ENCODE results near the gene ZNF22.

ZNF22 gene

DNA sequence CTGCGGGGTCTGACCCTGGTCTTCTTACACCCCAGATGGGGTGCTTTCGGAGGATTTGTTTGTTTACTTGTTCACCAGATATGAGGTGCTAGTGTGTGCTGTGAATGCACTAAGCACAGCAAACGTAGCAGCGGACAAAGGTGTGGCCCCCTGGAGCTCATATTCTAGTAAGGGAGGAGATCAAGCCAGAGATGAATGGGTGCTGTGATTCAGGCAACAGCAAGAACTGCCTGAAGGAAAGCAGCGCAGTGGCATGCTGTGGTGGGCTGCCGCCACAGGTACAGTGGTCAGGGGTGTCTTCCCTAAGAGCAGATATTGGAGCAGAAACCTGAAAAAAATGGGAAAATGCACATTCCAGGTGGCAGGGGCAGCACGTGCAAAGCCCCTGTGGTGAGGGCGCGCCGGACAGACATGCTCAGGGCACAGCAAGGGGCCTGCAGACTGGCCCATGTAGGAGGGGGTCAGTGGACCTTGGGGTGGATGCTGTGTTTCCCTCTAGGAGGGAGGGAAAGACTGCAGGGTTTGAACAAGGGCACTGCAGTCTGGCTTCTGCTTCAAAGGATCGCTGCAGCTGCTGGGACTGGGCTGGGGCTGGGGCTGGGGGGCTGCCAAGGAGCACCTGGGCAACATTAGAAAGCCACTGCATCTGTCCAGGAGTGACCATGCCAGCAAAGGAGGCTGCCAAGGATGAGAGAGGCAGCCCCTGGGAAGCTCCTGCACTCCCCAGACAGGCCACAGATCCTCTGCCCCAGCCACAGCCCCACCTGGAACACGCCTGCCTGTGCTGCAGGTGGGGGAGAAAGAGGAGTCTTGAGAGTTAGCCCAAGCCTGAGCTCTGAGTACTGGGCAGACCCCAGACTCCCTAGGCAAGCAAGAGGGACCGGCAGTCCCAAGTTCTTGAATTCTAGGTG lies 21.2 kb upstream of the ZNF22 start:
- H3K4me1 Mint-ChIP-seq = no peaks in the 10 kb centered on the region
- no peak for DNase-seq (ENCODE audit: low spot score in 2 of 2)
- no peaks in the 10 kb centered on the region for H3K9me3 Mint-ChIP-seq
- no peak overlapping the region for H3K4me3 Mint-ChIP-seq
- H3K36me3 Mint-ChIP-seq = no peaks in the 10 kb centered on the region
- ATAC-seq = no peak
- H3K27ac Mint-ChIP-seq = no peak overlapping the region

DNA sequence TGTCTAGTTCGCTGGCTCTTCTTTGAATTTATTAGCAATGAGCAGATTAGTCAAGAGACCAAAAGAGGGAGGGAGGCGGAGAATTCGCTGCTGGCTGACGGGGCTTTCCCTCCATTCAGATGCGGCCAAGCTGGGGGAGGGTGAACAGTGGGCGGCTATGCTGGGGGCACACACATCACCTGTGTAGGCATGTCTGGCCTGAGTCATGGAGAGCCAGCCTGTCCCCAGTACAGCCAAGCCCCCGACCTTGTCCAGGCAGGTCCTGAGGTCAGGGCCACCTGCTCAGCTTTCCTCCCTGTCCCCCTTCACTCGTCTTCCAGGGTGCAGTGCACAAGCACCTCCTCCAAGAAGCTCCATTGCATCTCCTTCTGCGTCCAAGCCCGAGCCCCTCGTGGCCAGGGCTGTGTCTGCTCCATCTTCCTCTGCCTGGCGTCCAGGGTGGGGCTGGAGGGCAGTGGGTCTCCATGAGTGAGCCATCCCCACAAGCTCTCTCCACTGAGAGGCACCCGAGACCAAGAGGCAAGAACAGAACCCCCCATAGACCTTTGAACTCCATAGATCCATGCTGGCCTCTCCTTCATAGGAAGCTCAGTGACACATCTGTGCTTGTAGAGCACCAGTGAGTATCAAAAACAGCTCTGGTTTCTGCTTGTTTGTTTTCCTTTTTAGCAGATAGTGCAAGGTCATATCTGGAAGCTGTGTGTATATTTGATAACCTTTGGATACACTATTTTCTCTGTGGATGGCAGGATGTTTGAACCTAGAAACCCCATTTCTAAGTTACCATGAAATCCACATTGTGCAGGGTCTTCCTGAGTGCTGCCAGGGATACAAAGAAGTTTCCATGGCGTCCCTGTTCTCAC lies 20.2 kb upstream of the ZNF22 start:
- DNase-seq (ENCODE audit: low spot score in 2 of 2) = no peak
- ATAC-seq = no peak
- H3K27ac Mint-ChIP-seq = no peak overlapping the region
- no peaks in the 10 kb centered on the region for H3K36me3 Mint-ChIP-seq
- no peak overlapping the region for H3K4me3 Mint-ChIP-seq
- no peaks in the 10 kb centered on the region for H3K9me3 Mint-ChIP-seq
- no peaks in the 10 kb centered on the region for H3K4me1 Mint-ChIP-seq

DNA sequence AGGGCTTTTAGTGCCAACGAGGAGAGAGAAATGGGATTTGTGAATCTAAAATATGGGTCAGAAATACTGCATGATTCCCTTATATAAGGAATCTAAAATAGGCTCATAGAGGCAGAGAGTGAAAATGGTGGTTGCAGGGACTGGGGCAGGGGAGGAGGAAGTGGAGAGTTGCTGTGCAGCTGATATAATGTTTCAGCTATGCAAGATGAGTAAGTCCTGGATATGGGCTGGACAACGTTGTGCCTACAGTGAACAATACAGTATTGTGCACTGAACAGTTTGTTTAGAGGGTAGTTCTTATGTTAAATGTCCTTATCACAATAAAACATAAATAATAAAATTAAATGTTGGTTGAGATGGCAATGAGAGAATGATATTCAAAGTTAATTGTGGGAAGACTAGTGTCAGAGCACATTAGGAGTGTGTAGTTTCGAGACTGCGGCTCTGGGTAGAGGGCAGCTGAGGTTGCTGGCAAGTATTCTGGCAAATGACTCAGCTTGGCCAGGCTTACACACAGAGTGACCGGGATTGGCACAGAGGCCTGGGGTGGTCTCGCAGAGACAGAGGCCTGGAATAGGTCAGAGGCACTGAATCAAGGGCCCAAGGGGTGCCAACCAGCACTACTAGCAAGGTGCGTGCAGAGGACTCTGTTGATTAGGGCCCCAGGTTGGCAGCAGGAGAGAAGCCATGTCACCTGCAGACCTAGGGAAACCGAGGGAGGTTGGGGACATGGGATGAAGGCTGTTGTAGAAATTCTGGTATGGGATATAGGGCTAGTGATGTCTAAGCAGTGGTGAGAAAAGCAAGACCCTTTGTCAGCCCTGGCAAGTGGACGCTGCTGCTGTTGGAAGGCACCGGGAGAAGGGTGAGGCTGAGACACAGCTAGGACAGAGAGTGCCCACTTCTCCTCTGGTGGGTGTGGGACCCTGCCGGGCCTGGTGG lies 19.3 kb upstream of the ZNF22 start:
- DNase-seq (ENCODE audit: low spot score in 2 of 2) (no peak), ATAC-seq (no peak)
- no peaks in the 10 kb centered on the region for H3K36me3 Mint-ChIP-seq
- H3K27ac Mint-ChIP-seq = no peak overlapping the region
- H3K4me3 Mint-ChIP-seq = no peak overlapping the region
- no peaks in the 10 kb centered on the region for H3K9me3 Mint-ChIP-seq
- no peaks in the 10 kb centered on the region for H3K4me1 Mint-ChIP-seq

DNA sequence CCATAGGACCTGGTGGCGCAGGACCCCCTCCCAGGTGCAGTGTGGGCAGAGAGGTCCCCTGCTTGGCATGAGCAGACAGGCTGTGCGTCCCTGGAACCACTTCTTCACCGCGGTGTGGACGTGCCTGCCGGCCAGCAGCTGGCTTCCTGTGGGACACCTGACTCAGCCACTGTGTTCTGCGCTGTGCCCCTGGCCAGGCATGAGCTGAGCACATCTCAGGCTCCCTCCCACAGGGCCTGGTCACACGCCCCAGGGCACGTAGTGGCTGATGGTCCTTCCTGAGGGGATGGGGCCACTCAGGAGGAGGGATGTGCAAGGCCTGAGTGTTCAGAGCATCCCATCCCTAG lies 18.6 kb upstream of the ZNF22 start:
- Mint-ChIP-seq H3K36me3 (peaks cover 1% of the 10 kb centered on the region), H3K27ac (no peak overlapping the region), H3K4me1 (no peaks in the 10 kb centered on the region), H3K9me3 (no peaks in the 10 kb centered on the region), H3K4me3 (no peak overlapping the region)
- no peak for DNase-seq (ENCODE audit: low spot score in 2 of 2)
- peak; percentile 14 for ATAC-seq

DNA sequence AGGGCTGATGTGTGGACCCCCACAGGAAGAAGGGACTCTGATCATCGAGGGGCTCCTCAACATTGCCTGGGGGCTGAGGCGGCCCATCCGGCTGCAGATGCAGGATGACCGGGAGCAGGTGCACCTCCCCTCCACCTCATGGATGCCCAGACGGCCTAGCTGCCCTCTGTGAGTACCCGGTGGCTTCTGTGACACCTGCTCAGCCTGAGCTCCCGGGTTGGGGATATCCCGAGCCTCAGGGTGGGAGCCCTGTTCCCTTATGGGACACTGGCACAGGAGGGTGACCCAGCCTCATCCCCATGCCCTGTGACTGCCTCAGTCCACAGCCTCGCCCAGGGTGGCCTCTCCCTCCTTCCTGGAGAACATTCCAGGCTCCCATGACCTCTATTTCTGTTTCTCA lies 18.2 kb upstream of the ZNF22 start:
- Mint-ChIP-seq H3K4me3 (no peak overlapping the region), H3K9me3 (no peaks in the 10 kb centered on the region), H3K27ac (no peak overlapping the region), H3K36me3 (peaks cover 5% of the 10 kb centered on the region), H3K4me1 (no peaks in the 10 kb centered on the region)
- ATAC-seq (no peak), DNase-seq (ENCODE audit: low spot score in 2 of 2) (no peak)

DNA sequence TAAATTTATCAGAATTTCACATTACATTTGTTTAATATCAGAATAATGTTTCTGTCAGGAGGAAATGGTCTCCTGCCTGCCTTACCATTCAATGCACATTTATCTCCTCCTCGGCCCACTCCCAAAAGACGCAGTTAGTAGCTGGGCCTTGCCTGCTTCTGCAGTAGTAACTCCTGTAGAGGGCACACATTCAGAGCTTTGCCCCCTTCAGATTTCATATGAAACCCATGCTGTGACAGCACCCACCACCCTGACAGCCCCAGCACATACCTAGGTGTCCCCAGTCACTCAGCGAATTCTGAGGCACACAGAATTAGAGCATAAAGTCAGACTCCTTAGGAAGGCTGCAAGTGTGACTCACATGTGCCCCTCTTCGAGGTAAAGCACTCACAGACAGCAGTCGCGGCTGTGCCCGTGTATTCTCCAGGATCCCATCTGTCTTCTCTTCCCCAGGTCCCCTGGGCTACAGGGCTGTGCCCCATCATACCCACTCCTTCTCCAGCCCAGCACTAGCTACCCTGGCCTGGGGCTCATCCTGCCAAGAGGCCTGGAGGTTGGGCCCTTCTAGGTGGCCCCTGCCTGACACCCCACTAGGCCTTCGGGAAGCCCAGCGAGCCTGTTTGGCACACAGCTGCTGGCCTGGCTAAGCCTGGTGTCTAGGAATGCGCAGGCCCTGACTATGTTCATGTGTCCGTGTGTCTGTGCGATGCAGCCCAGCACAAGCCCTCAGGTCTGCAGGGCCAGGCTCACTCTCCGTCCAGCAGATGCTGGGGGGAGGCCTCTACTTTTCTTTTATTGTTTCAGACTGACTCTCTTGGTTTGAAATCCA lies 17.4 kb upstream of the ZNF22 start:
- ATAC-seq = no peak
- Mint-ChIP-seq H3K4me3 (no peak overlapping the region), H3K4me1 (no peaks in the 10 kb centered on the region), H3K36me3 (peaks cover 5% of the 10 kb centered on the region), H3K27ac (no peak overlapping the region), H3K9me3 (no peaks in the 10 kb centered on the region)
- no peak for DNase-seq (ENCODE audit: low spot score in 2 of 2)

DNA sequence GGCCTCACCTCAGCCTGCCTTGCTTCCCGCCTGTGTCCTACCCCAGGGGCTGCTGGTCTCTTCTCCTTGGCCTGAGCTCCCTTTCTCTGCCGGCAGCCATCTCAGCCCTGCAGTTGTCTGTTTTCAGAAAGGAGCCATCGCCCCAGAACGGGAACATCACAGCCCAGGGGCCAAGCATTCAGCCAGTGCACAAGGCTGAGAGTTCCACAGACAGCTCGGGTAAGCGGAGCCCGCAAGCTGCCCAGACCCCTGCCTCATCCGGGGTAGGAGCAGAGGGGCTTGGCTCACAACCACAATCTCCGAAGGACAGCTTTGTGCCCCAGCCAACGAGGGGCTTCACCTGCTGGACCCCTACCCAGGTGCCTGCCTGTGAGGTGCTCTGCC lies 16.8 kb upstream of the ZNF22 start:
- ATAC-seq = no peak
- Mint-ChIP-seq H3K36me3 (peaks cover 5% of the 10 kb centered on the region), H3K4me1 (no peaks in the 10 kb centered on the region), H3K27ac (no peak overlapping the region), H3K4me3 (no peak overlapping the region), H3K9me3 (no peaks in the 10 kb centered on the region)
- DNase-seq (ENCODE audit: low spot score in 2 of 2) = no peak

DNA sequence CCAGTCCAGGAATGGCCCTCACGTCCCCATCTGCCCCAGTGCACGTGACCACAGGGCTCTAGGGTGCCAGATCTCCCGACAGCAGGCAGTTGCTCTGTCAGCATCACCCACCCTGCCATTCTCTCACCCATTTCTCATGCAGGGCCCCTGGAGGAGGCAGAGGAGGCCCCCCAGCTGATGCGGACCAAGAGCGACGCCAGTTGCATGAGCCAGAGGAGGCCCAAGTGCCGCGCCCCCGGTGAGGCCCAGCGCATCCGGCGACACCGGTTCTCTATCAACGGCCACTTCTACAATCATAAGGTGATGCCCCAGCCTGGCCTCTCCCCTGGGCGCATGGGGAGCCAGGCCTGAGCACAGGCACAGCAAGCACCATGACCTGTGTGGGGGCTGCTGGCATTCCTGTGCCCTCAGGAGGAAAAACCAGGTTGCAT lies 16.0 kb upstream of the ZNF22 start:
- no peaks in the 10 kb centered on the region for H3K9me3 Mint-ChIP-seq
- no peak overlapping the region for H3K4me3 Mint-ChIP-seq
- DNase-seq (ENCODE audit: low spot score in 2 of 2) (no peak), ATAC-seq (no peak)
- peaks cover 5% of the 10 kb centered on the region for H3K36me3 Mint-ChIP-seq
- no peak overlapping the region for H3K27ac Mint-ChIP-seq
- no peaks in the 10 kb centered on the region for H3K4me1 Mint-ChIP-seq

DNA sequence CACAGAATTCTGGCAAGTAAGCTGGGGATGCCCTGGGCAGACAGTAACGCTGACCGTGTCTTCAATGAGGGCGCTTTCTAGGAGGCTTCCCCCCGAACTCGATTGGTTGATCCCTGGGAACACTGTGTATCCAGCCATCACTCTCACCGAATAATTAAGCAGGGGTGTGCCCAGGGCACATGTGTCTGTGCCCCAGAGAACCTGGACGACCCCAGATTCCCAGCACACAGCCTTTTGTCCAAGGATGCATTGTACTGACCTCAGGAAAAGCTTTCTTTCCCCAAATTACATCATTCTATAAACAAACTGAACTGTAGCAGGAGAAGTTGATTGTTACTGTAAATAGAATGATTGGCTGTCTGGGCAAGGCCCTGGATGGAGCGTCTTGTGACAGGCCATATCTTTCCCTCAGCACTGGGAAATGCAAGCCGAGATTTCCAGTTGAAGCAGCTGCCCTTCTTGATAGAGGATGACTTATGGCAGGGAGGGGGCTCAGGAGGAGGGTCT lies 15.5 kb upstream of the ZNF22 start:
- no peak overlapping the region for H3K27ac Mint-ChIP-seq
- no peaks in the 10 kb centered on the region for H3K9me3 Mint-ChIP-seq
- DNase-seq (ENCODE audit: low spot score in 2 of 2) (no peak), ATAC-seq (no peak)
- no peak overlapping the region for H3K4me3 Mint-ChIP-seq
- peaks cover 5% of the 10 kb centered on the region for H3K36me3 Mint-ChIP-seq
- no peaks in the 10 kb centered on the region for H3K4me1 Mint-ChIP-seq

DNA sequence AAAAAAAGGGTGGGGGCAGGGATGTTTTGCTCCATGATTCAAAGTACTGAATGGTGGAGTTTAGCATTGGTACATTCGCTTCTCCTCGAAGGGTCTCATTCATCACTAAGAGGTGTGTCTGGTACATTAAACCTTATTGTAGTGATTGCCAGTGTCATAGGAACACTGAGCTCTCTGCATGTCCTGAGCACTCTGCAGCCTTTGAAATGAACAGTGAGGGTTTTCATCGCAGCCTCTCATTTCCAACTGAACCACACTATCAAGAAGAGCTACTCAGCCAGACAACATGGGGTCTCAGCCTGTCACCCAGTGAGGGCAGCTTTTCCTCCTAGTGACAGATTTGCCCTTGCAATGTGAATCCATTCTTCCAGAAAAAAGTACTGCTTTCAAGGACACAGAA lies 14.5 kb upstream of the ZNF22 start:
- no peaks in the 10 kb centered on the region for H3K4me1 Mint-ChIP-seq
- H3K27ac Mint-ChIP-seq = no peak overlapping the region
- no peak for ATAC-seq
- H3K4me3 Mint-ChIP-seq = no peak overlapping the region
- peaks cover 5% of the 10 kb centered on the region for H3K36me3 Mint-ChIP-seq
- no peaks in the 10 kb centered on the region for H3K9me3 Mint-ChIP-seq
- DNase-seq (ENCODE audit: low spot score in 2 of 2) = no peak

DNA sequence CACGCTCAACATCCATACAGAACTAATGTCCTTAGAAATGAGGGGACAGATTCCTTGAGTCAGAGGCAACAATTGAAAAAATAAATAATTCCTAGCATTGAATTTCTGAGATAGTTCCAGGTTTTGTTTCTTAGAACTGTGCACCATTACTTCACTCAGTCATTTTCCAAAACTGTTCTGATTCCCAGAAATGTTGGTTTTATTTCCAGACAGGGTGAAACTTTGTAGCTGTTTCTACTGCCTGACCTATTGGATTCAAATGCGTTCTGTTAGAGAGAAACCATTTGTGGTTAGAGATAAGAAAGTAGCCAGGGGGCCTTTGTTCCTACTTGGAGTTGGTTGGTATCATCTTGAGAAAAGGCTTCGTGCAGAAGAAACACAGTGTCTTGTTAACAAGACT lies 14.1 kb upstream of the ZNF22 start:
- H3K9me3 Mint-ChIP-seq = no peaks in the 10 kb centered on the region
- H3K4me3 Mint-ChIP-seq = no peak overlapping the region
- peaks cover 5% of the 10 kb centered on the region for H3K36me3 Mint-ChIP-seq
- H3K4me1 Mint-ChIP-seq = no peaks in the 10 kb centered on the region
- ATAC-seq (no peak), DNase-seq (ENCODE audit: low spot score in 2 of 2) (no peak)
- no peak overlapping the region for H3K27ac Mint-ChIP-seq

DNA sequence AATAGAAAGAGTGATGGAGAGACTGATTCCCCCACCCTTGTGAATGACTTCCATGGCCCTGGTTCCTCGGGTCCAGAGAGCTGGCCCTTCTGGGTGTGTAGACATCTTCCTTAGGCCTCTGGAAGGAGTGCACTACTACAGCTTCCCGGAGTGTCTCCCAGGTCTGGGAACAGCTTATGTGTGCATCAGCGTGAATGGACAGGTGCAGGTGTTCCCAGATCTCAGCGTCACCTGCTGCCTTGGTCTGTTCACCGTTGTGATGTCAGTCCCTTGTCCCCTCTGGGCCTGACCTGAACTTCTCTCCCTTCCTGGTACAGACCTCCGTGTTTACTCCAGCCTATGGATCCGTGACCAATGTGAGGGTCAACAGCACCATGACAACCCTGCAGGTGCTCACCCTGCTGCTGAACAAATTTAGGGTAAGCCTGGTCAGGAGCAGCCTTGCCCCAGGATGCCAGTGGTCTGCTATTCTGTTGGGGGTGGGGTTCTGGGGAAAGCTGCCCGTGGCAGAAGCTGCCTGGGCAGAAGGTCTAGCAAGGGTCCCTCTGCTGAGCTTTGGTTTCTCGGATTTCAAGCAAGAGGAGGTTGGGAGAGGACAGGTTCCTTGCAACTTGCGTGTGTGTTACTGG lies 11.7 kb upstream of the ZNF22 start:
- no peaks in the 10 kb centered on the region for H3K4me1 Mint-ChIP-seq
- H3K9me3 Mint-ChIP-seq = no peaks in the 10 kb centered on the region
- no peak for DNase-seq (ENCODE audit: low spot score in 2 of 2)
- peaks cover 5% of the 10 kb centered on the region for H3K36me3 Mint-ChIP-seq
- H3K27ac Mint-ChIP-seq = no peak overlapping the region
- no peak overlapping the region for H3K4me3 Mint-ChIP-seq
- ATAC-seq = no peak

DNA sequence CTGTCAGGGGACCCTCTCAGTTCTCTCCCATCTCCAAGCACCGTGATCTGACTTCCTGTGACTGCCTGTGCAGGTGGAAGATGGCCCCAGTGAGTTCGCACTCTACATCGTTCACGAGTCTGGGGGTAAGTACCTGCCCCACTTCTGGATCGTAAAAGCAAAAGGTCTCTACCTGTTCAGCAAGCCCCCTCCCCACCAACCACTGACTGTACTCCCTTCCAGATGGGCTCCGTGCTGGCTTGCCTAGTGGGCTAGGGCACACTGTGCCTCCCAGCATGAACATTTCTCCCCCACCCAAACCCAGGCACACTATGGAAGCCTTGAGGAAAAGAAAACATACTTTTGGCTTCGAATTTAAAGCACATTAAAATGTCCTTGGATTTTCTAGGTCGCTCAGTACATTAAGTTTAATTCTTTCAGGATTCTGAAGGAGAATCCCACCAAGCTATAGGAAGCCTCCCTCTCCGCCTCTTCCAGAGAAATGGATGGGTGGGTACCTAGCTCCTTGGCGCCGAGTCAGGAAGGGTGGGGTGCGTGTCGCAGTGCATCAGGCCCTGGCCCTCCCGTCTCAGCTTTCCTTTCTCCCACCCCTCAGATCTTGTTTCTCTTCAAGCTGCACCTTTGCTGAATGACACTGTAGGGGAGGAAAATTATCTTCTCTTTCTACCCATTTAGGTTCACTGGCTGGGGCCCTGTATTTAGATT lies 11.0 kb upstream of the ZNF22 start:
- peaks cover 5% of the 10 kb centered on the region for H3K36me3 Mint-ChIP-seq
- peaks cover under 1% of the 10 kb centered on the region for H3K4me1 Mint-ChIP-seq
- DNase-seq (ENCODE audit: low spot score in 2 of 2) = no peak
- H3K27ac Mint-ChIP-seq = no peak overlapping the region
- H3K9me3 Mint-ChIP-seq = no peaks in the 10 kb centered on the region
- H3K4me3 Mint-ChIP-seq = no peak overlapping the region
- ATAC-seq = no peak
